Chondrocyte (in vitro differentiated cells): ENCODE data around the gene DDAH1. TPM values are rescaled to one million over a fixed set of nuclear protein-coding genes. Genes with fewer than 3 reads are reported as not detected.
A peak's percentile ranks its signal among the peaks of the same experiment; 100 is the strongest.

Experiments used
- DNase-seq: peaks from one replicate; pipeline ENCODE4 v3.0.0; 2021; ENCODE audit warnings: mixed read lengths, low spot score
- H3K27ac Mint-ChIP-seq: one replicate; pipeline ENCODE4 v1.8.0; 2021; ENCODE audit warnings: mild to moderate bottlenecking, moderate library complexity, mixed read lengths; ENCODE audit not compliant: unreplicated experiment
- H3K27me3 Mint-ChIP-seq: 2 replicates; pipeline ENCODE4 v1.8.0; 2021; ENCODE audit warnings: low read depth, mixed read lengths
- H3K36me3 Mint-ChIP-seq: 2 replicates; pipeline ENCODE4 v1.8.0; 2021; ENCODE audit warnings: low read depth, mixed read lengths
- H3K4me1 Mint-ChIP-seq: 2 replicates; pipeline ENCODE4 v1.8.0; 2021; ENCODE audit warnings: low read depth, mild to moderate bottlenecking, mixed read lengths
- H3K4me3 Mint-ChIP-seq: one replicate; pipeline ENCODE4 v1.8.0; 2021; ENCODE audit warnings: mild to moderate bottlenecking, moderate library complexity, mixed read lengths; ENCODE audit not compliant: unreplicated experiment
- H3K9me3 Mint-ChIP-seq: 2 replicates; pipeline ENCODE4 v1.8.0; 2021; ENCODE audit warnings: low read depth, mixed read lengths
- total RNA-seq: library from RNA; stranded (reverse); gene quantifications from 3 replicates; pipeline ENCODE4 v1.2.1, GENCODE V29; 2021
- TF ChIP-seq, protein P1 (sequence below): fragments of 200-600 bp; sonication (generic); IDR thresholded peaks from 2 replicates; pipeline ENCODE4 v1.5.0; 2021; ENCODE audit warnings: antibody characterized with exemption, mild to moderate bottlenecking, moderate library complexity

DDAH1 gene
- total RNA-seq, 1 donor from 2014 or later: 91.8 TPM

DNA sequence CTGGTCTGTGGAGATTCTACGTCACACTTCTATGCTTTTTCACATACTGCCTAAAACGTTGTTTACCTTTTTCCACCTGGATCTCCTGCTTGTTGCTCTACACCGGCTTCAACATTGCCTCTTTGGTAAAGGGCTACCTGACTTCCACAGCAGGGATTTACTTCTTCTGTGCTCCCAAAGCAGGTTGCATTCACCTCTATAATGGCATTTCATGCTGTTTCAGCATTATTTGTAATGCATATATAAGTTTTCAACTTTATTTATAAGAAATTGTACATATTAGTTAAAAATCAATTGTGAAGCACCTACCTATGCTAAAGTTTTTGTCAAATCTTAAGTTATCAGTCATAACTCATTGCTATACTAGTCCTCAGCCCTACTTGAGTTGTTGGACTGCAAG is 55.4 kb downstream of the DDAH1 start:
- Mint-ChIP-seq H3K9me3 (no peaks in the 10 kb centered on the region), H3K27ac (peak overlapping the region; percentile 95), H3K4me1 (peaks cover 91% of the 10 kb centered on the region)

DNA sequence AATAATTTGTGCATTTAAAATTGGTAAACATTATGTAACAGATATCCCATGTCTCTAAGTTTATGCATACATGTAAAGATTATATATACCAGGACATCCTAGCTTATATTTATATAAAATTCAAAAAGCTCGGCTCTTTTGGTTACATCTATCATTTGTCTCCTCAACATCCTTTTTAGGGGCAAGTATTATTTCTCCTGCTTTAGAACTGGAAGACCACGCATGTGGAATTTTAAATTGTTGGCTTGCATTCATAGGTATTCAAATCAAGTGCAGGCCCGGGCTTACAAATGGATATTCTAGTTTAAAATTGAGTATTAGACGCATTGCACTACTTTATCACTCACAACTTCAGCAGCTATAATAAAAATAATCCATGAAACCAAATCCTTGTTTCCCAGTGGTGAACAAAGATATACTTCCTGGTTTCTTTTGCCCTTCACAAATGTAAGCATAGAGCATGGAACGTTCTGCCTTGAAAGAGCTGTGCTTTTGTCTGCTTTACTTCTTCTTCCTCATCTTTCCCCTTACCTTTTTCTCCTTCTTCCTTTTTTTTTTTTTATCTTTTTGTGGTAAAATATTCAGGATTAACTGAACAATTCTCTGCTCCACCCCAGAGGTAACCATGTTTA is 57.1 kb downstream of the DDAH1 start:
- Mint-ChIP-seq H3K27me3 (no peaks in the 10 kb centered on the region), H3K27ac (peak overlapping the region; percentile 95), H3K36me3 (peaks cover 4% of the 10 kb centered on the region), H3K4me1 (peaks cover 89% of the 10 kb centered on the region), H3K4me3 (peak overlapping the region; percentile 35), H3K9me3 (no peaks in the 10 kb centered on the region)
- TF ChIP-seq, protein P1, sequence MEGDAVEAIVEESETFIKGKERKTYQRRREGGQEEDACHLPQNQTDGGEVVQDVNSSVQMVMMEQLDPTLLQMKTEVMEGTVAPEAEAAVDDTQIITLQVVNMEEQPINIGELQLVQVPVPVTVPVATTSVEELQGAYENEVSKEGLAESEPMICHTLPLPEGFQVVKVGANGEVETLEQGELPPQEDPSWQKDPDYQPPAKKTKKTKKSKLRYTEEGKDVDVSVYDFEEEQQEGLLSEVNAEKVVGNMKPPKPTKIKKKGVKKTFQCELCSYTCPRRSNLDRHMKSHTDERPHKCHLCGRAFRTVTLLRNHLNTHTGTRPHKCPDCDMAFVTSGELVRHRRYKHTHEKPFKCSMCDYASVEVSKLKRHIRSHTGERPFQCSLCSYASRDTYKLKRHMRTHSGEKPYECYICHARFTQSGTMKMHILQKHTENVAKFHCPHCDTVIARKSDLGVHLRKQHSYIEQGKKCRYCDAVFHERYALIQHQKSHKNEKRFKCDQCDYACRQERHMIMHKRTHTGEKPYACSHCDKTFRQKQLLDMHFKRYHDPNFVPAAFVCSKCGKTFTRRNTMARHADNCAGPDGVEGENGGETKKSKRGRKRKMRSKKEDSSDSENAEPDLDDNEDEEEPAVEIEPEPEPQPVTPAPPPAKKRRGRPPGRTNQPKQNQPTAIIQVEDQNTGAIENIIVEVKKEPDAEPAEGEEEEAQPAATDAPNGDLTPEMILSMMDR: no peak
- DNase-seq: no peak

More for the DNA sequence above, 55.4 kb downstream of the DDAH1 start:
- TF ChIP-seq, protein P1: no peak
- Mint-ChIP-seq H3K4me3 (no peak overlapping the region), H3K36me3 (peaks cover 7% of the 10 kb centered on the region), H3K27me3 (no peaks in the 10 kb centered on the region)
- no peak for DNase-seq

DNA sequence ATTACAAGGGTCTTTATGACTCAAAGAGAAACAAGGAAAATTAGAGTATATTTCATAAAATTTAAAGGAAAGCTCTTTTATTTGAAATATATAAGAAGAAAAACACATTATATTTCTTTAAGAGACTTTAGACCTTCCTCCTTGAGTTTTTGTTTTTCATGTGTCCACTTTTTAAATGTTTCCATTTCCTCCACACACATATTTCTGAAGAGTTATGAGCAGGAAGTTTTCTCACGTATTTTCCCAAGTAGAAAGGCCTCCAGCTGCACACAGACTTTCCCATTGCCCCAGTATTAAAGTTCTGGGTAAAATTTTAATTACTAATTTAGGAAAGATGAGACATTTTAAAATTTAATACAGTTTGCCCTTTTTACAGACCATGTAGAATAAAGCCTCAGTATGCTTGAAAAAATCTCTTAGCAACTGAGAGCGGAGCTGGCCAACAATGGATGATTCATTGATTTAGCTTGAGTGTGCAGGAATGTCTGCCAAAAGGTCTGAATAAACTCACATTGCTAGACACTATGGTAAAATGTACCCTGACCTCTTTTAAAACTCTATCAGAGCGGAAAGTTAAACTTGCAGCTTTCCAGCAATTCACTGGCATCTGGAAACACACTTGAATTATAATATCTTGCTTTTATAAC is 57.9 kb downstream of the DDAH1 start:
- peaks cover 2% of the 10 kb centered on the region for H3K36me3 Mint-ChIP-seq
- peak overlapping the region; percentile 35 for H3K4me3 Mint-ChIP-seq
- no peaks in the 10 kb centered on the region for H3K9me3 Mint-ChIP-seq
- no peaks in the 10 kb centered on the region for H3K27me3 Mint-ChIP-seq
- no peak for DNase-seq
- peaks cover 88% of the 10 kb centered on the region for H3K4me1 Mint-ChIP-seq
- peak overlapping the region; percentile 95 for H3K27ac Mint-ChIP-seq
- TF ChIP-seq, protein P1: no peak

DNA sequence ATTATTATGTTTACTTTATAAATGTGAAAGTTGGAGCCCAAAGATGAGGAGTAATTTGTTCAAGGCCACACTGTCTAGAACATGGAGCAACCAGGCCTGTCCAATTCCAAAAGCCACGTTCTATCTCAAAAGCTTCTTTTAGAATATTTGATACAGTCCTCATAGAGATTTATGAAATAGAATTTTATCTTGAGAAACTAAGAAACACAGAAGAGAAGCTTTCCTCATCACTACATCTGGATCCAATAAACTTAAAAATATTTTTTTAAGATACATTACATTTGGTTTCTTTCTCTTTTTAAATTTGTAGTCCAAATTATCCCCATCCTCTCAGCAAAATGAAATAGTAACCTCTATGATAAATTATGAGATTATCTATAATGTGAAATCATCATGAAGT is 58.9 kb downstream of the DDAH1 start:
- Mint-ChIP-seq H3K27ac (peak overlapping the region; percentile 93), H3K9me3 (no peaks in the 10 kb centered on the region), H3K36me3 (peaks cover 2% of the 10 kb centered on the region), H3K27me3 (no peaks in the 10 kb centered on the region), H3K4me1 (peaks cover 80% of the 10 kb centered on the region), H3K4me3 (no peak overlapping the region)
- TF ChIP-seq, protein P1: no peak
- DNase-seq: no peak

DNA sequence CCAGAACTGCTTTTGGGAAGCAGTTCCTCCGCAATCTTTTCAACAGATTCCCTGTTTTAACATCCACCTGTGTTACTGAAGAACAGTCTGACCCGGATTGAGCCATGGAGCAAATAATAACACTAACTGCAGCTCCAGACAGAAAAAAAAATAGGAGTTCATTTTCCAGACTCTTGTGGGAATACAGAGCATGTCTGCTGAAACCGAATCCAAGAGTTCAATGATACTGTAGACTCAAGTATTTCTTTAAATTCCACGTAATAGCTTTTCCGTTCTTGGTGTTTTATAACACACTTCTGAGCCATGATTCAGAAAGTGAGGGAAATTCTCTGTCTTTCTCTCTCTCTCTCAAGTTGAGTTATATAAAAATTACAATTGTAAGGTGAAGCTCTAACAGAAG is 60.6 kb downstream of the DDAH1 start:
- H3K27ac Mint-ChIP-seq: peak overlapping the region; percentile 93
- no peaks in the 10 kb centered on the region for H3K9me3 Mint-ChIP-seq
- H3K4me3 Mint-ChIP-seq: peak overlapping the region; percentile 66
- H3K36me3 Mint-ChIP-seq: no peaks in the 10 kb centered on the region
- TF ChIP-seq, protein P1: no peak
- DNase-seq: no peak
- H3K27me3 Mint-ChIP-seq: no peaks in the 10 kb centered on the region
- peaks cover 82% of the 10 kb centered on the region for H3K4me1 Mint-ChIP-seq
